ENCODE measurements around the gene PIH1D2. TPM values are rescaled to one million over a fixed set of nuclear protein-coding genes. Genes with fewer than 3 reads are reported as not detected.
A peak's percentile ranks its signal among the peaks of the same experiment; 100 is the strongest.

Gene PIH1D2
- total and polyA plus RNA-seq, 9 of the 15 experiments (the other 6 are each of a cell fraction or from before 2014, with no cell fraction given), result 1.5 to 5.4 (median 3.0) TPM

DNA sequence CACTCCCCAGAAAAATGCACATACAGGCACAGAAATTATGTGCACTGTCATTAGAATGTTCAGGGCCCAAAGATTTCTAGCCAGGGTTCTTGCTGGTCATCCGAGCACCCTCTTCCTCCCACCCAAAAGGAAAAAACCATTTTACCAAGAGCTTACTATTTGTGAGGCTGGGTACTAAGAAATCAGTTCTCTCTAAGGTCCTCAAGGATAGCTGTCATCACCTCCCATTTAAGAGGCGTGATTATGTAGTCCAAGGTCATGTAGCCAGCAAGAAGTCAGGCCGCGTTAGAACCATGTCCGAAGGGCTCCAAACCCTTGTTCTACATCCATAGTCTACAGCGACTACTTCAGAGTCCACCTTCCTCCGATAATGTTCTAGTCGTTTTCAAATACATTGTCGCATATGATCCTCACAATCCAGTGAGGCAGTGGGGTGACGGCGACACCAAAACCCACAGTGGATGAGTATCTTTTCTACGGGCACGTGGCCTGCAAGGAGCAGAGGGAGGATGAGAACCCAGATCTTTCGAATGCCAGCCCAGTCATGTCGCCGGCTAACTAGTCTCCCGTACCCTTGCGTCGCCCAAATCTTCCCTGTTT is 12.1 kb upstream of the PIH1D2 start (continued):
- TF ChIP-seq FOXP1 (CRISPR knock-in tag; IDR thresholded peaks at IDR 0.05) (0 out of 2 replicates have a peak, but pooled peaks have one; percentile 10), TEAD1 (CRISPR knock-in tag; IDR thresholded peaks at IDR 0.05) (0 out of 4 replicates have a peak, but pooled peaks of 1 of the 2 experiments have one; percentile 18), HINFP (tag; conservative IDR thresholded peaks at IDR 0.05; ENCODE audit: low read depth) (peak; percentile 95), MTF1 (CRISPR knock-in tag; IDR thresholded peaks at IDR 0.05; ENCODE audit: borderline replicate concordance) (no peak), EHMT2 (IDR thresholded peaks at IDR 0.05) (0 out of 2 replicates have a peak, but pooled peaks have one; percentile 36), ZNF79 (CRISPR knock-in tag; IDR thresholded peaks at IDR 0.05; ENCODE audit: low read depth) (no peak), HDAC1 (IDR thresholded peaks at IDR 0.05) (0 out of 4 replicates have a peak, but pooled peaks of 1 of the 2 experiments have one; percentile 15), FIP1L1 (IDR thresholded peaks at IDR 0.05; ENCODE audit: low read depth, low read length, poor library complexity, severe bottlenecking) (no peak), KLF13 (tag; IDR thresholded peaks at IDR 0.05; ENCODE audit: borderline replicate concordance, low read depth) (0 out of 2 replicates have a peak, but pooled peaks have one; percentile 32), NCOR1 (IDR thresholded peaks at IDR 0.05) (no peak), DEAF1 (CRISPR knock-in tag; IDR thresholded peaks at IDR 0.05) (0 out of 2 replicates have a peak, but pooled peaks have one; percentile 27)
- TF ChIP-seq, protein P1, sequence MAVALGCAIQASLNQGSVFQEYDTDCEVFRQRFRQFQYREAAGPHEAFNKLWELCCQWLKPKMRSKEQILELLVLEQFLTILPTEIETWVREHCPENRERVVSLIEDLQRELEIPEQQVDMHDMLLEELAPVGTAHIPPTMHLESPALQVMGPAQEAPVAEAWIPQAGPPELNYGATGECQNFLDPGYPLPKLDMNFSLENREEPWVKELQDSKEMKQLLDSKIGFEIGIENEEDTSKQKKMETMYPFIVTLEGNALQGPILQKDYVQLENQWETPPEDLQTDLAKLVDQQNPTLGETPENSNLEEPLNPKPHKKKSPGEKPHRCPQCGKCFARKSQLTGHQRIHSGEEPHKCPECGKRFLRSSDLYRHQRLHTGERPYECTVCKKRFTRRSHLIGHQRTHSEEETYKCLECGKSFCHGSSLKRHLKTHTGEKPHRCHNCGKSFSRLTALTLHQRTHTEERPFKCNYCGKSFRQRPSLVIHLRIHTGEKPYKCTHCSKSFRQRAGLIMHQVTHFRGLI (CRISPR knock-in tag; IDR thresholded peaks at IDR 0.05), result no peak
